ENCODE measurements around the gene MYO3B. TPM values are rescaled to one million over a fixed set of nuclear protein-coding genes. Genes with fewer than 3 reads are reported as not detected.
"Not testable (repeated sequence)": the region's sequence is repeated elsewhere in the genome, so short reads cannot be mapped to it uniquely, and the experiment has no call there.

MYO3B gene
- polyA plus RNA-seq, 3 donors from 2014 or later: not detected

GRCh38 chr2:170548304-170548703 lies 370.4 kb downstream of the MYO3B start:
- Mint-ChIP-seq H3K4me1 (no peaks in the 10 kb centered on the region), H3K4me3 (no peak overlapping the region), H3K27me3 (ENCODE audit: low read depth in 3 of 3) (peaks cover 3 to 7% (median 5%) of the 10 kb centered on the region in 3 donors), H3K36me3 (peaks cover 0 to 12% (median 0%) of the 10 kb centered on the region in 3 donors), H3K27ac (no peak overlapping the region), H3K9me3 (peaks cover 7 to 20% (median 12%) of the 10 kb centered on the region in 6 donors)
- no peak for DNase-seq

GRCh38 chr2:170550501-170550900 lies 372.6 kb downstream of the MYO3B start:
- DNase-seq: no peak
- Mint-ChIP-seq H3K36me3 (peaks cover 0 to 12% (median 0%) of the 10 kb centered on the region in 3 donors), H3K4me1 (no peaks in the 10 kb centered on the region), H3K27ac (no peak overlapping the region), H3K27me3 (ENCODE audit: low read depth in 3 of 3) (peaks cover 3 to 12% (median 5%) of the 10 kb centered on the region in 3 donors), H3K9me3 (peaks cover 7 to 26% (median 14%) of the 10 kb centered on the region in 6 donors), H3K4me3 (no peak overlapping the region)

- H3K9me3 Mint-ChIP-seq: peaks cover 7 to 21% (median 14%) of the 10 kb centered on the region in 6 donors
- not testable (repeated sequence) for H3K27ac Mint-ChIP-seq, H3K36me3 Mint-ChIP-seq, DNase-seq, H3K4me1 Mint-ChIP-seq, H3K4me3 Mint-ChIP-seq
- peaks cover 3 to 12% (median 5%) of the 10 kb centered on the region in 3 donors for H3K27me3 Mint-ChIP-seq (ENCODE audit: low read depth in 3 of 3)
These were observed 374.0 kb downstream of the MYO3B start for GRCh38 chr2:170551899-170552298.

- H3K4me1 Mint-ChIP-seq: no peaks in the 10 kb centered on the region
These were observed 375.8 kb downstream of the MYO3B start for GRCh38 chr2:170553748-170554147.

GRCh38 chr2:170554278-170554955 lies 376.5 kb downstream of the MYO3B start:
- Mint-ChIP-seq H3K27ac (no peak overlapping the region), H3K9me3 (peaks cover 7 to 21% (median 14%) of the 10 kb centered on the region in 6 donors), H3K4me1 (no peaks in the 10 kb centered on the region), H3K27me3 (ENCODE audit: low read depth in 3 of 3) (peaks cover 1 to 9% (median 2%) of the 10 kb centered on the region in 3 donors), H3K36me3 (peaks cover 0 to 7% (median 0%) of the 10 kb centered on the region in 3 donors), H3K4me3 (no peak overlapping the region)
- DNase-seq: no peak

More at GRCh38 chr2:170553748-170554147, 375.8 kb downstream of the MYO3B start:
- Mint-ChIP-seq H3K27ac (no peak overlapping the region), H3K27me3 (ENCODE audit: low read depth in 3 of 3) (peaks cover 3 to 9% (median 5%) of the 10 kb centered on the region in 3 donors), H3K4me3 (no peak overlapping the region), H3K9me3 (peaks cover 7 to 21% (median 13%) of the 10 kb centered on the region in 6 donors), H3K36me3 (peaks cover 0 to 7% (median 0%) of the 10 kb centered on the region in 3 donors)
- no peak for DNase-seq

- H3K27ac Mint-ChIP-seq: no peak overlapping the region
- no peaks in the 10 kb centered on the region for H3K4me1 Mint-ChIP-seq
- no peaks in the 10 kb centered on the region for H3K36me3 Mint-ChIP-seq
- H3K4me3 Mint-ChIP-seq: no peak overlapping the region
- H3K9me3 Mint-ChIP-seq: peaks cover 0 to 5% (median 0%) of the 10 kb centered on the region in 6 donors
- H3K27me3 Mint-ChIP-seq (ENCODE audit: low read depth in 3 of 3): peaks cover 1 to 9% (median 2%) of the 10 kb centered on the region in 3 donors
- DNase-seq: no peak
These were observed 385.0 kb downstream of the MYO3B start for GRCh38 chr2:170562928-170563327.

GRCh38 chr2:170563401-170563800 lies 385.5 kb downstream of the MYO3B start:
- H3K4me1 Mint-ChIP-seq: no peaks in the 10 kb centered on the region
- H3K4me3 Mint-ChIP-seq: no peak overlapping the region
- DNase-seq: no peak
- peaks cover 1 to 9% (median 2%) of the 10 kb centered on the region in 3 donors for H3K27me3 Mint-ChIP-seq (ENCODE audit: low read depth in 3 of 3)
- H3K27ac Mint-ChIP-seq: no peak overlapping the region
- H3K9me3 Mint-ChIP-seq: peaks cover 0 to 5% (median 0%) of the 10 kb centered on the region in 6 donors
- H3K36me3 Mint-ChIP-seq: no peaks in the 10 kb centered on the region

GRCh38 chr2:170566138-170566537 lies 388.2 kb downstream of the MYO3B start:
- Mint-ChIP-seq H3K4me3 (no peak overlapping the region), H3K9me3 (no peaks in the 10 kb centered on the region)

GRCh38 chr2:170567429-170567828 lies 389.5 kb downstream of the MYO3B start:
- no peak for DNase-seq
- H3K4me1 Mint-ChIP-seq: no peaks in the 10 kb centered on the region
- no peak overlapping the region for H3K4me3 Mint-ChIP-seq
- H3K9me3 Mint-ChIP-seq: peaks cover 0 to 2% (median 0%) of the 10 kb centered on the region in 6 donors
- H3K27me3 Mint-ChIP-seq (ENCODE audit: low read depth in 3 of 3): peaks cover 2 to 6% (median 6%) of the 10 kb centered on the region in 3 donors
- no peak overlapping the region for H3K27ac Mint-ChIP-seq
- no peaks in the 10 kb centered on the region for H3K36me3 Mint-ChIP-seq

More at GRCh38 chr2:170566138-170566537, 388.2 kb downstream of the MYO3B start:
- Mint-ChIP-seq H3K27ac (no peak overlapping the region), H3K27me3 (ENCODE audit: low read depth in 3 of 3) (peaks cover 3 to 6% (median 3%) of the 10 kb centered on the region in 3 donors), H3K4me1 (no peaks in the 10 kb centered on the region), H3K36me3 (no peaks in the 10 kb centered on the region)
- no peak for DNase-seq

GRCh38 chr2:170568511-170568910 lies 390.6 kb downstream of the MYO3B start:
- Mint-ChIP-seq H3K27ac (no peak overlapping the region), H3K4me1 (no peaks in the 10 kb centered on the region), H3K36me3 (no peaks in the 10 kb centered on the region), H3K4me3 (no peak overlapping the region), H3K9me3 (peaks cover 0 to 2% (median 0%) of the 10 kb centered on the region in 6 donors), H3K27me3 (ENCODE audit: low read depth in 3 of 3) (peaks cover 4 to 6% (median 4%) of the 10 kb centered on the region in 3 donors)
- no peak for DNase-seq

- no peaks in the 10 kb centered on the region for H3K36me3 Mint-ChIP-seq
- peaks cover 4 to 6% (median 5%) of the 10 kb centered on the region in 3 donors for H3K27me3 Mint-ChIP-seq (ENCODE audit: low read depth in 3 of 3)
- no peak overlapping the region for H3K4me3 Mint-ChIP-seq
- H3K4me1 Mint-ChIP-seq: no peaks in the 10 kb centered on the region
- DNase-seq: no peak
- no peak overlapping the region for H3K27ac Mint-ChIP-seq
- peaks cover 0 to 2% (median 0%) of the 10 kb centered on the region in 6 donors for H3K9me3 Mint-ChIP-seq
These were observed 393.7 kb downstream of the MYO3B start for GRCh38 chr2:170571612-170572011.

- peaks cover 2 to 10% (median 5%) of the 10 kb centered on the region in 3 donors for H3K27me3 Mint-ChIP-seq (ENCODE audit: low read depth in 3 of 3)
- H3K36me3 Mint-ChIP-seq: no peaks in the 10 kb centered on the region
- peaks cover 0 to 2% (median 0%) of the 10 kb centered on the region in 6 donors for H3K9me3 Mint-ChIP-seq
- no peak overlapping the region for H3K27ac Mint-ChIP-seq
- DNase-seq: no peak
- no peaks in the 10 kb centered on the region for H3K4me1 Mint-ChIP-seq
- H3K4me3 Mint-ChIP-seq: no peak overlapping the region
These were observed 395.7 kb downstream of the MYO3B start for GRCh38 chr2:170573671-170574070.

- Mint-ChIP-seq H3K27me3 (ENCODE audit: low read depth in 3 of 3) (peaks cover 0 to 11% (median 3%) of the 10 kb centered on the region in 3 donors), H3K27ac (no peak overlapping the region), H3K4me3 (no peak overlapping the region), H3K36me3 (no peaks in the 10 kb centered on the region), H3K4me1 (no peaks in the 10 kb centered on the region), H3K9me3 (peaks cover 0 to 2% (median 0%) of the 10 kb centered on the region in 6 donors)
- no peak for DNase-seq
These were observed 398.3 kb downstream of the MYO3B start for GRCh38 chr2:170576296-170576695.

- no peaks in the 10 kb centered on the region for H3K36me3 Mint-ChIP-seq
- no peak for DNase-seq
- H3K4me3 Mint-ChIP-seq: no peak overlapping the region
- no peak overlapping the region for H3K27ac Mint-ChIP-seq
- peaks cover 0 to 10% (median 3%) of the 10 kb centered on the region in 3 donors for H3K27me3 Mint-ChIP-seq (ENCODE audit: low read depth in 3 of 3)
- no peaks in the 10 kb centered on the region for H3K4me1 Mint-ChIP-seq
- H3K9me3 Mint-ChIP-seq: no peaks in the 10 kb centered on the region
These were observed 399.4 kb downstream of the MYO3B start for GRCh38 chr2:170577356-170577755.

All from immature natural killer cell (primary cell).